Epithelial cell of esophagus (primary cell): ENCODE results near the gene PLK3.
"Not testable (repeated sequence)": the region's sequence is repeated elsewhere in the genome, so short reads cannot be mapped to it uniquely, and the experiment has no call there.

Source experiments
- DNase-seq: peaks from one replicate; pipeline ENCODE4 v3.0.0; 2010; ENCODE audit warnings: low read depth
- H3K4me3 ChIP-seq: 2 replicates; pipeline ENCODE4 v1.5.1; 2011; ENCODE audit warnings: mild to moderate bottlenecking, low read length, control low read depth
- CTCF ChIP-seq: IDR thresholded peaks from 2 replicates; pipeline ENCODE4 v1.5.1; 2011; ENCODE audit warnings: low read depth, mild to moderate bottlenecking, low read length, control low read depth, inconsistent platforms; ENCODE audit not compliant: insufficient read depth; ENCODE audit errors: missing control alignments

The PLK3 gene

DNA sequence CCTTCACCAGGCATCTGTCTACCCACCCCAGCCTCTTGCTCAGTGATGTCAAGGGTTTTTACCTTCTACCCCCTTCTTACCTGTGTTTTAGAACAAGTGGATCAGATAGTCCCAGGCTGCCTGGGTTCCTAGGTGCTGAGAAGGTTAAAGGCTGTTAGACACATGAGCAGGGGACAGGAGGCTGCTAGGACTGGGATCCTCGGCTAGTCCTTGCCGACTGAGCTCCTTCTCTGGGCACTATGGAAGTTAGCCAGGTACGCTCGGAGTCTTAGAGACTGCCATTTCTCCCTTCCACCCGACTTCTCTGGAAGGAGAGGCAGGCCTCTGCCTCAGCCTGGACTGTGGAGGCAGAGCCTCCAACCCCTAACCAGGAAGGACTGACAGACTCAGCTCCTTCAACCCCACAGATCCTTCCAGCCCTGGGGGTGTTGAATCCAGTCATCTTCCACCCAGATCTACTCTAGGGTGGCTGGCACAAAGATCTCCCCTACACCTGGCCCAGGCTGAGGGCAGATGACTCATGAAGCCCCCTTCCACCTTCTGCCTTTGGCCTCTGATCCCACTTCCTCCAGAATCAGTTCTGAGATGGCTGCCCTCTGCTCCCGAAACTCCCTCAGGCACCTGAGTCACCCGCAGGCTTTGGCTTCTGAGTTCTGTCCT is 6.7 kb downstream of the PLK3 start, which contains the start of gene DYNLT4:
Gene DYNLT4, minus strand, starts transcription at position 648 of the 660 bp plus-strand sequence. CDS start 683 bp downstream, outside the sequence.
- no peak within 1 kb of the TSS for H3K4me3 ChIP-seq
- TF ChIP-seq CTCF = no peak
- no peak for DNase-seq

DNA sequence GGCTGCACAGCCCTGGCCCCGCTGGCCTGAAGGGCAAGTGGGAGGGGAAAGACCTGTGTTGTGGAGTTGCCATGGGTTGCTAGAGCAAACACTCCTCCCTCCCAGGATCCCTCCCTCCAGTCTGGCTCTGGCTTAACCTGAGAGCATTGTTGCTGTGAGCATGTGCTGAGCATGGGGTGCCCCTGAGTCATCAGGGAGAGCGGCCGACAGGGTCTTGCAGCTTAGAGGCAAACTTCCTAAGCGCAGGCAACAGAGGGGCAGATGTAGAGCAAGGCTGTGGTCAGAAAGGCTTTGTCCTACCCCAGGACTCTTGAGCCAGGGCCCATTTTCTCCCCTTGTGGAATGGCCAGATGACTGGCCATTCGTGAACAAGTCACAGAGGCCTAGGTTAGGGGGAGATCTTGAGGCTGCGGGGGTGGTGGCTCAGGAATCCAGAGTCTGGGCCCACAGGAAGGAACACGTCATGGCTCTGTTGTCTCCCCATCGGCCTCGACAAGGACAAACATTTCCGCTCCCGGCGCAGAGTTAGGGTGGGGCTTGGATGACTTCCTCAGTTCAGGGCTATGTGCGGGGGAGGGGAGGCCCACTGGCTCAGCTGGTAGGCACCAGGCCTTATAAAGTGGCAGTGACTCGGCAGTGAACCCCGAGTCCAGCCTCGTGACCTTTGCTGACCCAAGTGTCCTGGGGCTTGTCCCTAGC is 7.3 kb downstream of the PLK3 start:
- no peak overlapping the region for H3K4me3 ChIP-seq
- no peak for TF ChIP-seq CTCF
- peak; percentile 97 for DNase-seq

GRCh38 chr1:44808063-44808937 is 8.1 kb downstream of the PLK3 start, which contains the start of gene BTBD19:
Gene BTBD19, plus strand, starts transcription at chr1:44808523. Its CDS starts 298 bp downstream, at chr1:44808821.
- TF ChIP-seq CTCF = no peak
- DNase-seq = no peak
- H3K4me3 ChIP-seq = no peak within 1 kb of the TSS

DNA sequence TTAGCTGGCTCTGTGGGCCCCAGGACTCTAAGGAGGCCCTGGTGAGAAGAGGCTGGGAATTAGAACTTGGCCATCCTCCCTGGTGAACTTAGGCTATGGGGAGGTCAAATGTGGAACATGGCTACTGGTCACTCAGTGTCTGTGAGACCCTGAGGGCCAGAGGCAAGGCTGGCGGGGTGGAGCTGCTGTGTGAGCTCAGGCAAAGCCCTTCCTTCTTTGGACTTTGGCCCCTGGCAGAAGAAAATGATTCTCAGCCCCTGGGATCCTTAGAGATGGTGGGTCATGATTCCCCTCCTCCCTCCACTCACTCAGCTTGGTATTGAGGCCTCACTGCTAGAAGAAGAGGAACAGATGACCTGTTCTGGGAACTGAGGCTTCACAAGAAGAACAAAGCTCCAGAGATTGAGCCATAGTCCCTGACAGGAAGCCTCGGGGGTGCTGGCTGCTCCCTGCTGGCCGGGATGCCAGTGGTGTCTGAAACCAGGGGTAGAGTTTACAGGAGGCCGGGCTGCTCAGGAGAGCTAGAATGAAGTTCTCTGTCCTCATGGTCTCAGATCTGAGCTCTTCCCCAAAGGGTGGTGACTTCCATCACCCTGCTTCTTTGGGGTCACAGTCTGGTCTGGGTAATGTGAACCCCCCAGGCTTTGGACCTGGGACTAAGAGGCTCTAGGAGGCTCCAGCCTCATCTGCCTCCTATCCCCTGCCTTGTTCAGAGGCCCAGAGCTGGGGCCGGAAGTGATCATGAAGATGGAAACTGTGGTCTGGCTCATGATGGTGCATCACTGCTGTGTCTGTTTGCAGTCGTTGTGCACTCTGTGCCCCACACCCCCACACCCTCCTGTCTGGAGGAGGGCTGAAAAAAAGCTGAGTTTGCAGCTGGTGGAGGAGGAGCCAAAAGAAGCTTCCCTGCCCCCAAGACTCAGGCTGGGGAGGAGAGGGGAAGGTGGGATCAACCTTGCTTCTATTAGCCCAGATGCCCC is 9.1 kb downstream of the PLK3 start:
- no peak overlapping the region for H3K4me3 ChIP-seq
- DNase-seq = no peak
- TF ChIP-seq CTCF = peak; percentile 8

DNA sequence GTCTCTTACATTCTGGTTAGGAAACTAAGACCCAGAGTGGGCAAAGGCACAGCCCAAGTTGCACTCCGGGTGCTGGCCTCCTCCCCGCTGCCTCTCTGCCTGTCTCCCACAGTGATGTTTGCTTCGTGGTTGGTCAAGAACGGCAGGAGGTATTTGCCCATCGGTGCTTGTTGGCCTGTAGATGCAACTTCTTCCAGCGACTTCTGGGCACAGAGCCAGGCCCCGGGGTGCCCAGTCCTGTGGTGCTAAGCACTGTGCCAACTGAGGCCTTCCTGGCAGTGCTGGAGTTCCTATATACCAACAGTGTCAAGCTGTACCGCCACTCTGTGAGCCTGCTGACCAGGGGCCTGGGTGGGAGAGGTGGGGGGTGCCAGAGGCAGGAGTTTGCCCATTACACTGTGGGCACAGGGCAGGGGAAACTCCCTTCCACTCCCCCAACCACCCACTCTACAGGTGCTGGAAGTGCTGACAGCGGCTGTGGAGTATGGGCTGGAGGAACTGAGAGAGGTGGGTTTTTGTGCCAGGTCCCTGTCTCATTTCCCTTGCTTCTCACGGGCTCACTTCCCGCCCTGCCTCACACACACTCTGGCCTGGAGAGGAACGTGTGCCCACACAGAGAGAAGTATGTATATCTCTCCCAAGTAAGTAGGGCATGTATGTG is 10.1 kb downstream of the PLK3 start:
- DNase-seq = no peak
- H3K4me3 ChIP-seq = no peak overlapping the region
- no peak for TF ChIP-seq CTCF

DNA sequence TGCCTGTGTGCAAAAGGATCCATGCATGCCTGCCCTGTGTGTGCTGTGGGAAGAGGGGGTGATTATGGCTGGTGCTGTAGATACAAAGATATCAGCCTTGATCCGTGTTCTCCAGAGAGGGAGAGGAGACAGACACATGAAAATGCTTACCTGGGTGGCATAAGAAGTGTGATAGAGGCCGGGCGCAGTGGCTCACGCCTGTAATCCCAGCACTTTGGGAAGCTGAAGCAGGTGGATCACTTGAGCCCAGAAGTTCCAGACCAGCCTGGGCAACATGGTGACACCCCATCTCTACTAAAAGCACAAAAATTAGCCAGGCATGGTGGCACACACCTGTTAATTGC is 10.6 kb downstream of the PLK3 start:
- not testable (repeated sequence) for DNase-seq, H3K4me3 ChIP-seq
